Loucy (cell line): ENCODE measurements around the gene TEX26.

ENCODE experiments used
- CTCF ChIP-seq: fragments of 200-600 bp; sonication (generic); conservative IDR thresholded peaks from 2 replicates; pipeline ENCODE4 v1.5.1; 2014; ENCODE audit warnings: mild to moderate bottlenecking, antibody characterized with exemption, low read length
- EZH2phosphoT487 ChIP-seq: fragments of 200-600 bp; IDR thresholded peaks from 2 replicates; pipeline ENCODE4 v1.6.1; 2018; ENCODE audit warnings: antibody characterized with exemption, mild to moderate bottlenecking, moderate library complexity, borderline replicate concordance

- TF ChIP-seq CTCF (no peak), EZH2phosphoT487 (no peak)
Measured at GRCh38 chr13:31008400-31009115, 76.1 kb downstream of the TEX26 start.
